GM12878 (cell line): ENCODE results near the gene ZFP91.

Experiments used
- BHLHE40 ChIP-seq, 2 experiments: fragments of 450-650 bp in 1 of 2; IDR thresholded peaks; 2 replicates each; pipeline ENCODE4 v1.6.1; 2011 to 2017; ENCODE audit warnings: low read depth in 2 of 2, borderline replicate concordance in 1 of 2, improper control_type of control experiment in 1 of 2, low read length in 1 of 2, mild to moderate bottlenecking in 1 of 2
- RAD51 ChIP-seq: fragments of 450-650 bp; IDR thresholded peaks from 2 replicates; pipeline ENCODE4 v1.6.1; 2016; ENCODE audit warnings: moderate library complexity, mild to moderate bottlenecking, inconsistent platforms
- TF ChIP-seq, protein P1 (sequence below), 3 experiments: IDR thresholded peaks in 2 of 3; conservative IDR thresholded peaks in 1 of 3; 2 replicates each; pipeline ENCODE4 v1.5.1; 2011; ENCODE audit warnings: low read depth in 3 of 3, low read length in 3 of 3, mild to moderate bottlenecking in 3 of 3, control low read depth in 2 of 3, moderate library complexity in 2 of 3, inconsistent platforms in 1 of 3, mixed read lengths in 1 of 3; ENCODE audit not compliant: control insufficient read depth in 2 of 3, insufficient read depth in 1 of 3; ENCODE audit errors: extremely low read depth in 1 of 3
- TF ChIP-seq, protein P2 (sequence below): IDR thresholded peaks from 2 replicates; pipeline ENCODE4 v1.6.1; 2012; ENCODE audit warnings: low read length, inconsistent platforms

DNA sequence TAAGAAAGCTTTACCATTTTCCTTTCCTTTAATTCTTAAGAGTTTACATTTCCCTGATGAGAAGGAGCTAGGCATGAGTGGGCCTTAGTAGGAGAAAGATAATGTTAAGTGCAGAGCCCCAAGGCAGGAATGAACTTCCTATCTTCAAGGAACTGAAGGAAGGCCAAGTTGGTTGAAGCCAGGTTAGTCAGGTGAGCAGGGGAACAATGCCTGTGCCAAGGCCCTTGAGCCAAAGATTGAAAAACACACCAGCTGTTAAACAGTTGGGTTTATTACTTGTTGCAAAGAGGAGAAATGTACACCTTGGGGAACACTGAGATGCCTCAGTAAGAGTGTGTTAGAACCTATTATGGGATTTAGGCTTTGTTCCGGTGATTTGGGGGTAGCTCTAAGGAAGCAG lies 53.6 kb downstream of the ZFP91 start:
- TF ChIP-seq BHLHE40 (IDR thresholded peaks at IDR 0.05; ENCODE audit: borderline replicate concordance in 1 of 2, low read depth in 2 of 2, low read length in 1 of 2) (no peak), RAD51 (no peak)
- TF ChIP-seq, protein P1, sequence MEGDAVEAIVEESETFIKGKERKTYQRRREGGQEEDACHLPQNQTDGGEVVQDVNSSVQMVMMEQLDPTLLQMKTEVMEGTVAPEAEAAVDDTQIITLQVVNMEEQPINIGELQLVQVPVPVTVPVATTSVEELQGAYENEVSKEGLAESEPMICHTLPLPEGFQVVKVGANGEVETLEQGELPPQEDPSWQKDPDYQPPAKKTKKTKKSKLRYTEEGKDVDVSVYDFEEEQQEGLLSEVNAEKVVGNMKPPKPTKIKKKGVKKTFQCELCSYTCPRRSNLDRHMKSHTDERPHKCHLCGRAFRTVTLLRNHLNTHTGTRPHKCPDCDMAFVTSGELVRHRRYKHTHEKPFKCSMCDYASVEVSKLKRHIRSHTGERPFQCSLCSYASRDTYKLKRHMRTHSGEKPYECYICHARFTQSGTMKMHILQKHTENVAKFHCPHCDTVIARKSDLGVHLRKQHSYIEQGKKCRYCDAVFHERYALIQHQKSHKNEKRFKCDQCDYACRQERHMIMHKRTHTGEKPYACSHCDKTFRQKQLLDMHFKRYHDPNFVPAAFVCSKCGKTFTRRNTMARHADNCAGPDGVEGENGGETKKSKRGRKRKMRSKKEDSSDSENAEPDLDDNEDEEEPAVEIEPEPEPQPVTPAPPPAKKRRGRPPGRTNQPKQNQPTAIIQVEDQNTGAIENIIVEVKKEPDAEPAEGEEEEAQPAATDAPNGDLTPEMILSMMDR (IDR thresholded peaks at IDR 0.05 in 2 of 3, conservative IDR thresholded peaks at IDR 0.05 in 1 of 3; ENCODE audit: control insufficient read depth in 2 of 3, extremely low read depth in 1 of 3, insufficient read depth in 1 of 3, low read depth in 3 of 3, low read length in 3 of 3), result no peak
- TF ChIP-seq, protein P2, sequence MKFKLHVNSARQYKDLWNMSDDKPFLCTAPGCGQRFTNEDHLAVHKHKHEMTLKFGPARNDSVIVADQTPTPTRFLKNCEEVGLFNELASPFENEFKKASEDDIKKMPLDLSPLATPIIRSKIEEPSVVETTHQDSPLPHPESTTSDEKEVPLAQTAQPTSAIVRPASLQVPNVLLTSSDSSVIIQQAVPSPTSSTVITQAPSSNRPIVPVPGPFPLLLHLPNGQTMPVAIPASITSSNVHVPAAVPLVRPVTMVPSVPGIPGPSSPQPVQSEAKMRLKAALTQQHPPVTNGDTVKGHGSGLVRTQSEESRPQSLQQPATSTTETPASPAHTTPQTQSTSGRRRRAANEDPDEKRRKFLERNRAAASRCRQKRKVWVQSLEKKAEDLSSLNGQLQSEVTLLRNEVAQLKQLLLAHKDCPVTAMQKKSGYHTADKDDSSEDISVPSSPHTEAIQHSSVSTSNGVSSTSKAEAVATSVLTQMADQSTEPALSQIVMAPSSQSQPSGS, result no peak
